GM13977 (cell line): ENCODE measurements around the gene RIC1.

Source experiments
- DNase-seq: peaks from one replicate; pipeline ENCODE4 v3.0.0; 2012; ENCODE audit warnings: low spot score
- CTCF ChIP-seq: IDR thresholded peaks from 2 replicates; pipeline ENCODE4 v1.5.1; 2012; ENCODE audit warnings: mild to moderate bottlenecking, control low read depth; ENCODE audit not compliant: insufficient read depth; ENCODE audit errors: extremely low read depth, missing control alignments
- in situ Hi-C: fragments of 300-500 bp; cut with MboI; formaldehyde crosslinking; loops from one replicate; pipeline ENCODE4 v1.12.0; 2022; ENCODE audit warnings: low sequenced_read_pairs, low pct_unique_long_range_greater_than_20kb, mixed read lengths, inconsistent platforms; ENCODE audit not compliant: unreplicated experiment

RIC1 gene

GRCh38 chr9:5629312-5630080 lies 589 bp downstream of the RIC1 start:
- DNase-seq = no peak
- TF ChIP-seq CTCF = no peak
- in situ Hi-C loops = no loop called here

- TF ChIP-seq CTCF = no peak
- in situ Hi-C loops = no loop called here
- DNase-seq = peak; percentile 19
These were observed 1.2 kb downstream of the RIC1 start for GRCh38 chr9:5630081-5630507.

- in situ Hi-C loops = no loop called here
- TF ChIP-seq CTCF = no peak
- no peak for DNase-seq
These were observed 2.1 kb downstream of the RIC1 start for GRCh38 chr9:5631026-5631425.

DNA sequence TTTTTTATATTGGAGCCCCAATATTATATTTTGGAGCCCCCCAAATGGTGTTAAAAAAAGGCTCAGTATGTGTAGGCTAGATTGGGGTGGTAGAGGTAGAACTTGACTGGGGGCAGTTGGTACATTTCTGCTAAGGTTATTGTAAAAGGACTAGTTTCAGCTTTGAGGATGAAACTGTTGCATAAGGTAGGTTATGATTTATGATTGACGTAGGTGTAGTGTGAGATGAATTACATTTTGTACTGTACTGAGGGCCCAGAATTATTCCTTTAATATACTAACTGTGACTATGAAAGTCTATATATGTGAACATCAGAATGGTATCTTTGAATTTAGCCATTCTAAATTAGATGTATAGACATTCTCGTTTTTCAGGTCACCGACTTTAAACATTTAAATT lies 3.6 kb downstream of the RIC1 start:
- in situ Hi-C loops = no loop called here
- no peak for TF ChIP-seq CTCF
- DNase-seq = no peak

GRCh38 chr9:5633243-5633642 lies 4.3 kb downstream of the RIC1 start:
- in situ Hi-C loops = no loop called here
- no peak for DNase-seq

GRCh38 chr9:5635390-5635789 lies 6.5 kb downstream of the RIC1 start:
- DNase-seq = no peak
- in situ Hi-C loops = no loop called here
- TF ChIP-seq CTCF = no peak

More at GRCh38 chr9:5633243-5633642, 4.3 kb downstream of the RIC1 start:
- no peak for TF ChIP-seq CTCF
